Psoas muscle (tissue), 8 donors: ENCODE results near the gene ZBTB7C. TPM values are rescaled to one million over a fixed set of nuclear protein-coding genes. Genes with fewer than 3 reads are reported as not detected.

ENCODE experiments used
- ATAC-seq, 4 donors: fragments of 200-7000 bp; cut with Tn5 transposase; one replicate each; pipeline ENCODE4 v1.9.1; 2020; ENCODE audit warnings: moderate library complexity in 3 of 4, mild to moderate bottlenecking in 2 of 4
- DNase-seq, 2 donors: peaks; one replicate each; pipeline ENCODE4 v3.0.0-alpha.2; 2020
- H3K27ac ChIP-seq: fragments of 200-600 bp; one replicate; pipeline ENCODE4 v1.8.0; 2022
- H3K27me3 ChIP-seq, 3 donors: fragments of 200-600 bp in 1 of 3; one replicate each; pipeline versions ENCODE4 v1.6.1 to v1.8.0; 2013 to 2022; ENCODE audit warnings: low read length in 2 of 3, mild to moderate bottlenecking in 2 of 3, moderate library complexity in 1 of 3; ENCODE audit not compliant: insufficient read depth in 3 of 3
- H3K36me3 ChIP-seq, 2 donors: fragments of 200-600 bp in 1 of 2; one replicate each; pipeline versions ENCODE4 v1.6.1 to v1.8.0; 2013 to 2022; ENCODE audit warnings: low read depth in 1 of 2, mild to moderate bottlenecking in 1 of 2, moderate library complexity in 1 of 2; ENCODE audit not compliant: insufficient read depth in 1 of 2
- H3K4me1 ChIP-seq: fragments of 200-600 bp; one replicate; pipeline ENCODE4 v1.8.0; 2022
- H3K4me3 ChIP-seq: fragments of 200-600 bp; one replicate; pipeline ENCODE4 v1.8.0; 2022; ENCODE audit warnings: mild to moderate bottlenecking
- H3K9me3 ChIP-seq: fragments of 200-600 bp; one replicate; pipeline ENCODE4 v1.8.0; 2022
- CTCF ChIP-seq: fragments of 200-600 bp; IDR thresholded peaks from one replicate; pipeline ENCODE4 v1.8.0; 2022; ENCODE audit warnings: antibody characterized with exemption
- WGBS, 3 donors: extraction: QIAGEN DNeasy Blood & Tissue Kit; methylation state at CpG; one replicate each; pipeline versions ENCODE4 v1.1.6 to v1.1.7; 2013; 5-methylcytosine and 5-hydroxymethylcytosine counted together
- intact Hi-C, 2 donors: fragments of 100-400 bp; cut with DNase I; formaldehyde crosslinking; loops; one replicate each; pipeline versions ENCODE4 v1.11.0 to v1.14.2; 2022
- polyA plus RNA-seq, 3 donors: library from polyadenylated mRNA; stranded (reverse); fragments of 200-250 nt; gene quantifications; one replicate each; pipeline ENCODE4 v1.2.3, GENCODE V29; 2013
- total RNA-seq, 4 donors: library from RNA; stranded (reverse); fragmentation: NEBNext Ultra II Directional in 2 of 4; extraction: Animal tissue kit (Norgen Biotek cat#: 25700) in 2 of 4; gene quantifications; one replicate each; pipeline versions ENCODE4 v1.2.1 to v1.2.4, GENCODE V29; 2021 to 2023
- donor health status: healthy with polysubstance abuse.
- donor health status: DM: no; HTN: no; CAD: no; lungs with moderate emphysema.
- donor health status: Bipolar disorder and iron deficiency.
- donor health status: healthy.
- donor health status: DM: yes; HTN: yes; CAD: no.
- donor health status: DM: no; HTN: no; CAD: no.
- donor health status: DM: no; HTN: no; CAD: no.
- donor health status: DM: yes; HTN: yes; CAD: no.

ZBTB7C gene
- total and polyA plus RNA-seq, 7 donors: 0.34 to 2.9 (median 0.78) TPM

- no peaks in the 10 kb centered on the region for H3K9me3 ChIP-seq
- ATAC-seq (no peak), DNase-seq (no peak)
- H3K27ac ChIP-seq: no peak overlapping the region
- H3K4me3 ChIP-seq: no peak overlapping the region
- TF ChIP-seq CTCF: no peak
- no peaks in the 10 kb centered on the region for H3K36me3 ChIP-seq
- peaks cover 0 to 2% (median 0%) of the 10 kb centered on the region in 3 donors for H3K27me3 ChIP-seq
- WGBS, 3 donors: 31 to 54% (median 33%) methylated on average over 6 of the region's 6 CpGs
- intact Hi-C loops: loop anchor here in 1 of 2 donors (10.0 kb wide), 1 partner anchor 190 kb away; no protein-coding TSS in a partner anchor
- no peaks in the 10 kb centered on the region for H3K4me1 ChIP-seq
Observed at GRCh38 chr18:48314690-48315089, 94.5 kb downstream of the ZBTB7C start.

GRCh38 chr18:48313792-48314191, 95.4 kb downstream of the ZBTB7C start:
- Histone ChIP-seq H3K4me1 (no peaks in the 10 kb centered on the region), H3K9me3 (no peaks in the 10 kb centered on the region), H3K27ac (no peak overlapping the region), H3K27me3 (peaks cover 0 to 2% (median 0%) of the 10 kb centered on the region in 3 donors), H3K4me3 (no peak overlapping the region), H3K36me3 (no peaks in the 10 kb centered on the region)
- intact Hi-C loops: loop anchor here in 1 of 2 donors (10.0 kb wide), 1 partner anchor 189 kb away; no protein-coding TSS in a partner anchor
- DNase-seq: no peak
- no peak for TF ChIP-seq CTCF
- ATAC-seq: no peak
- WGBS, 3 donors: 77 to 91% (median 83%) methylated on average over 6 of the region's 6 CpGs

- DNase-seq (no peak), ATAC-seq (peak in 2 of 4 donors; percentile 37 to 65)
- TF ChIP-seq CTCF: no peak
- H3K9me3 ChIP-seq: no peaks in the 10 kb centered on the region
- H3K27me3 ChIP-seq: peaks cover 0 to 2% (median 0%) of the 10 kb centered on the region in 3 donors
- intact Hi-C loops: loop anchor here in 1 of 2 donors (10.0 kb wide), 1 partner anchor 187 kb away; no protein-coding TSS in a partner anchor
- H3K4me3 ChIP-seq: no peak overlapping the region
- no peaks in the 10 kb centered on the region for H3K36me3 ChIP-seq
- no peaks in the 10 kb centered on the region for H3K4me1 ChIP-seq
- WGBS, 3 donors: 65 to 84% (median 74%) methylated on average over 5 of the region's 5 CpGs
- no peak overlapping the region for H3K27ac ChIP-seq
Observed at GRCh38 chr18:48312066-48312465, 97.1 kb downstream of the ZBTB7C start.

GRCh38 chr18:48310999-48311398, 98.2 kb downstream of the ZBTB7C start:
- intact Hi-C loops: loop anchor here in 1 of 2 donors (10.0 kb wide), 1 partner anchor 186 kb away; no protein-coding TSS in a partner anchor
- no peak for TF ChIP-seq CTCF
- no peaks in the 10 kb centered on the region for H3K9me3 ChIP-seq

GRCh38 chr18:48310353-48310752, 98.8 kb downstream of the ZBTB7C start:
- Histone ChIP-seq H3K4me1 (no peaks in the 10 kb centered on the region), H3K4me3 (no peak overlapping the region), H3K9me3 (no peaks in the 10 kb centered on the region), H3K36me3 (no peaks in the 10 kb centered on the region), H3K27ac (no peak overlapping the region), H3K27me3 (peaks cover 0 to 2% (median 0%) of the 10 kb centered on the region in 3 donors)
- no peak for DNase-seq
- WGBS, 3 donors: 68 to 74% (median 69%) methylated on average over 6 of the region's 6 CpGs
- no peak for TF ChIP-seq CTCF
- no peak for ATAC-seq
- intact Hi-C loops: loop anchor here in 1 of 2 donors (10.0 kb wide), 1 partner anchor 186 kb away; no protein-coding TSS in a partner anchor

More at GRCh38 chr18:48310999-48311398, 98.2 kb downstream of the ZBTB7C start:
- Histone ChIP-seq H3K36me3 (no peaks in the 10 kb centered on the region), H3K27me3 (peaks cover 0 to 2% (median 0%) of the 10 kb centered on the region in 3 donors), H3K27ac (no peak overlapping the region), H3K4me1 (no peaks in the 10 kb centered on the region), H3K4me3 (no peak overlapping the region)
- no peak for DNase-seq
- 38 to 61% (median 50%) methylated on average over 3 of the region's 3 CpGs for WGBS, 3 donors
- ATAC-seq: no peak
